GM19467 (cell line): ENCODE results near the gene HPS1.
"Not testable (repeated sequence)": the region's sequence is repeated elsewhere in the genome, so short reads cannot be mapped to it uniquely, and the experiment has no call there.

ENCODE experiments used
- ATAC-seq: cut with Tn5 transposase; IDR thresholded peaks from one replicate; pipeline ENCODE4 v1.9.1; 2021; ENCODE audit warnings: mild to moderate bottlenecking, moderate library complexity; ENCODE audit not compliant: unreplicated experiment

Gene HPS1

GRCh38 chr10:98396096-98397063 lies 50.4 kb downstream of the HPS1 start:
- no peak for ATAC-seq

DNA sequence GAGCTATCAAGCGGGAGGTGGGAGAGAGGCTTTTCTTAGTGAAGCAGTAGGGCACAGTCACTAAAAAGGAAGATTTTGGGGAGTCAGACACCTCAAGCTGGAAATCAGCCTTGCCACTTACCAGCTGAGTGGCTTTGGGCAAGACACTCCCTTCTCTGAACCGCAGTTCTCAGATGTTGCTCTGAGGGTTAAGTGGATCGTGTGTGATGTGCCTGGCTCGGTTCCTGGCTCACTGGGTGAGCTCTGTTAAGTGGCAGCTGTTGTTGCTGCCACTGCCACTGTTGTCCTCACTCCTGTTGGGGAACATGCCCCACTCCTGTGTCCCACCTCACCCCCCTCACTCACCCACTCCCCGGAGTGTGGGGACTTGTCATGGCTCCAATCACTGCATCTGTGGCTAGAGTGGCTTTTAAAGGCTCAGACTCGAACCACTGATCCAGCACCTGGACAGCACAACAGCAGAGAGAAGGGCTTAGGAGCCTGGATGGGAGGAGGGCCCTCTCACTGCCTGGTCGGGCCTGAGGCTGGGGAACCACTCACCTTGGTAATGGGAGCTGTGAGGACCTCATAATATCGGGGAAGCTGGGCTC lies 51.8 kb downstream of the HPS1 start:
- ATAC-seq, result no peak

DNA sequence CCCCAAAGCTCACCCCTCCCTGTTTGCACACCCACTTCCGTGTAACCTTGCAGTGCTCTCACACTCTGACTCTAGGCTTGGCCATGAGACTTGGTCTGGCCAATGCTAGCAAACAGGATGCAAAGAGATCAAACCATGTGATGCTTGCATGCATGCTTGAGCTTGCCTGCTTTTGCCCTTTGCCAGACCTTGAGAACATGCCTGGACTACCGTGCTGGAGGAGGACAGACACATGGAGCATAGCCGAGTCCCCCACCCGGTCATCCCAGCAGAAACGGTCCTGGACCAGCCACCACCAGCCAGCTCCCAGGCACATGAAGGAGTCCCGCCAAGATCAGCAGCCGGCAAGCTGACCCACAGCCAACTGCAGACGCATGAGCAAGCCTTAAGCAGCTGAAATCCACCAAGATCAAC lies 55.1 kb downstream of the HPS1 start:
- ATAC-seq, result peak; percentile 61

DNA sequence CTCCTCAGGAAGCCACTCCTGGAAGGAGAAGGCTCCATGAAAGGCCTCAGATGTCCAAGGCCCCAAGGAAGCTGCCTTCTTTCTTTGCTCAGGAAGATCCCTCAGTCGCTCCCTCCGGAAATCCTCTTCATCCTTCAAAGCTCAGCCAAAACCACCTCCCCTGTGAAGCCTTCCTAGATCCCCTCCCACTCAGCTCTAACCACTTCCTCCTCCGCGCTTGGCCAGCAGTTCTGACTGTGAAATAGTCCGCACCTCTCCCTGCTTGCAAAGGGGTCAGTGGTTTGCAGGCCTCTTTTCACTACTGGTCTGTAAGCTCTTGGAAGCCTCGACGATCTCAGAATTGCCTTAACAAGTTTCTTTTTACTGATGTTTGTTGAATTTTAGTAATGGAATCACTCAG lies 55.7 kb downstream of the HPS1 start:
- no peak for ATAC-seq

- ATAC-seq, result no peak
Measured at GRCh38 chr10:98390406-98390805, 56.3 kb downstream of the HPS1 start.

DNA sequence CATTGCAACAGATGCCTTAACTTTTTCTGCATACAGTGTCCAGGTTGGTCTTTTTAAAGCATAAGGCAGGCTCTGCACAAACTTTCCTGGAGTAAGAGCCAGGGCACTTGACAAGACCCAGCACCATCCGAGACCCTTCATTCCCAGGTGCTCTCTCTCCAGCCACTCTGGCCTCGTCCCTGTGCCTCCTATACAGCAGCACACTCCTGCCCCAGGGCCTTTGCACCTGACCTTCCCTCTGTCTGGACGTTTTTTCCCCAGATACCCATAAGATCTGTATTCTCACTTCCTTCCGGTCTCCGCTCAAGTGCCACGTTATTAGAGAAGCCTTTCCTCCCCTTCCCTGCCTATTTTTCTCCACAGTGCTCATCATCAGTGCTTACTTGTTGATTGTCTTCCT lies 57.3 kb downstream of the HPS1 start:
- no peak for ATAC-seq

DNA sequence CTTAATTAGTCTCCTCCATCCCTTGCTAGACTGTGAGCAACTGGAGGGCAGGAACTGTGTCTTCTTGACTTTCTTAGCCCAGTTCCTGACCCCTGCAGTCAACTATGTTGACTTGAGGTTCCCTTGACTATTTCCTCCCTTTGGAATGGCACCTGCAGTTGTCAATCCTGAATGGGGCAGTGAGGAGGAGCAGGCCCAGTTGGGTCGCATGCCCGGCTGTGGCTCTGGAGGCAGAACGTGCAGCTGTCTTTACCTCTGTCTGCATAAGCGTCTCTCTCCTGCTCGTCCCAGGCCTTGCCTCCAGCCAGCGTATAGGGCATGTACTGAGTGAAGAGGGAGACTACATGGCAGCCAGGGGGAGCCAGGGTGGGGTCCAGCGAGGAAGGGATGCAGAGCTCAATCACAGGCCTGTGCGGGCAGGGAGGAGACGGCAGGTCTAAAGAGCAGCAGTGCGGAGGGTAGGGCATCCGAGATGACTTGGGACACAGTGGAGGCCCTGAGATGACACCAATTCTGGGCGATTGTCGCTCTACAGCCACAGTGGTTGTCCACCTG lies 58.6 kb downstream of the HPS1 start:
- ATAC-seq, result no peak

- no peak for ATAC-seq
Measured at GRCh38 chr10:98384531-98385133, 62.1 kb downstream of the HPS1 start.

DNA sequence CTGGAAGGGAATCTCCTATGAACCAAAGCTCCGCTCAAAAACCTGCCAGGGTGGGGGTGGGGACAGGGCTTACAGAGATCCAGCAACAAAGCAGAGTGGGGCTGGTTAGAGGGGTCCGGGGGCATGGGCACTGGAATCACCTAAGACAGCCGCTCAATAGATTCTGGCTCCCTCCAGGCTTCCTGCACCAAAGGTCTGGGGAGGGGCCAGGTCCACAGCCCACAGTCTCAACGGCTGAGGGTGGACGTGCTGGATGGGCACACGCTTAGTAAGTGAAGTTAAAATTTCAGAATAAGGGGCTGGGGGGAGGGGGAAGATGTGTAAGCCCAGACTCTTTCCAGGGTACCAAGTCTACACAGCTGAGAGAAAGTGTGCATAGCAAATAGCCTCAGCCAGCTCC lies 62.9 kb downstream of the HPS1 start:
- no peak for ATAC-seq

DNA sequence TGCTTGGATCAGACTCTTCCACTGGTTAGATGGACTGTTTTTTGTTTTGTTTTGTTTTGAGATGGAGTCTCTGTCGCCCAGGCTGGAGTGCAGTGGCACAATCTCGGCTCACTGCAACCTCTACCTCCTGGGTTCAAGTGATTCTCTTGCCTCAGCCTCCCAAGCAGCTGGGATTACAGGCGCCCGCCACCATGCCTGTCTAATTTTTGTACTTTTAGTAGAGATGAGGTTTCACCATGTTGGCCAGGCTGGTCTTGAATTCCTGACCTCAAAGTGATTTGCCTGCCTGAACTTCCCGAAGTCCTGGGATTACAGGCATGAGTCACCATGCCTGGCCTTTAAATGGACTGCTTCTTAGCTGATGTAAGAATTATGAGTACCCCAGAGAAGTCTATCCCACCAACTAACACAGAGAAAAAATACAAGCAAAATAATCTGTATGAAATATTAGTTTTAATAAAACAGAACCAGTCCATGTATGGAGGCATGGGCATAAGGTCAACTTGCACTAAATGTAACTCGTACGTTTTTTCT lies 63.5 kb downstream of the HPS1 start:
- ATAC-seq, result not testable (repeated sequence)

DNA sequence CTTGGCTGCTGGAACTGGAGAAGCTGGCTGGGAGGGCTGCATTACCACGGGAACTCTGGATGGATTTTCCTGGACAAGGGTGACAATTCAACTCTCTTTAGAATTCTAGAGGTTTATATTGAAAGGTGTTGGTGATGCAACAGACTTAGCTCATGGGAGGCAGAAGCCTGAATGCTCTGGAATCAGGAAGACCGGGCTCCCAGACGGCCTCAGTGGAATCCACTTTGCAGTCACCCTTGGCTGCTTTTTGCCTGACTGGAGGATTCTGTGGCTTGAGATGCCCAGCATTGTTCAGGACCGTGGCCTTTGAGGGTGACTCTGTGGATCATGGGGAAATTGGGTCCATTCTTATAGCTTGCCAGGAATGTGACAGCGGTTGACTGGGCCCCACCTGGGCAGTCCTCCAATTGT lies 64.0 kb downstream of the HPS1 start:
- ATAC-seq, result no peak

DNA sequence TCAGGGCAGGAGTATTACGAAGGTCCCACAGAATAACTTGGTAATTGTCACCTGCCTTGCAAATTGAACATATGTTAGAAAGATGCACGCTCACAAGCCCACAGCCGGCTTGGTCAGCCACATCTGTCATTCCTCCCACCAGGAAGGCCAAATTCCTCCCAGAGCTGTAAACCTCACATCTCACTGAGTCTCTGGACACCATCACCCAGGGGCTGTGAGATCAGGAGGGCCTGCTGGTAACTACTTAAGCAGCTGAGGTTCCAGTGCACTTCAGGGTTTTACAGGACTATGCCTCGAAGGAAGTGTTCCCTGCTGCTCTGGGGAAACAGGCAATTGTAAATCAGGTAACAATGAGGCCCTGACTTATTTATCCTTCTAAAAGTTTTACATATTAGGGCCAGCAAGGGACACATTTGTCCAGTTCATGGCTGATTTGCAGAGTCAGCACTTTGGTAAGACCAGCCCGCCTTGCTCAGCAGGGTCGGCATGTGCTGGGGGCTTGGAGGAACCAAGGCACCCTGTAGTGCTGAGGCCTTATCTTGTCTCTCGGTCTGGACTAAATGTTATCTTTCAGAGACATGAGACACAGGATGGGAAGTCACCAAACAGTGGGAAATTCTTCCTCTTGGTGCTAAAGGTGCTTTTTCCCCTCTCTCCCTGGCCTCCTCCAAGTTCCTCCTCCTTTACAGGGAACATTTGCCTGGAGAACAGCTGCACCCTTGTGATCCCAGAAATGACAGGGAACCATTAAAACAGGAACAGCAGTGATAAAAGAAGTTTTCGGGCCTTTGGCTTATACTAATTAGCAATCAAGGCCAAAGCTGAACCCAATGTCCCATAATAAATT lies 66.0 kb downstream of the HPS1 start:
- ATAC-seq, result no peak

- no peak for ATAC-seq
Measured at GRCh38 chr10:98378722-98379121, 68.0 kb downstream of the HPS1 start.

DNA sequence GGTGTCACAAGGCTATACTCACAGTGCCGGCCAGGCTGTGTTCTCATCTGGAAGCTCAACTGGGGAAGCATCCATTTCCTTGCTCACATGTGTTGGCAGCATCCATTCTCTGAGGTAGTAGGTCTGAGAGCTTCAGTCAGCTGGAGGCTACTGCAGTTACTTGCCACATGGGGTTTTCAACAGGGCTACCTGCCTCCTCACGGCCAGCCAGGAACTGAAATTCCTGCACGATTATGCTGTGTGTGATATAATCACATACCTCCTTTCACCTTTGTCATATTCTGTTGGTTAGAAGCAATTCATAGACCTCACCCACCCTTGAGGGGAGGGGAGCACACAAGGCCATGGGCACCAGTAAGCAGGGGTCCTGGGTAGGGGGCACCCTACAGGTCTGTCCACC lies 69.2 kb downstream of the HPS1 start:
- ATAC-seq, result no peak

DNA sequence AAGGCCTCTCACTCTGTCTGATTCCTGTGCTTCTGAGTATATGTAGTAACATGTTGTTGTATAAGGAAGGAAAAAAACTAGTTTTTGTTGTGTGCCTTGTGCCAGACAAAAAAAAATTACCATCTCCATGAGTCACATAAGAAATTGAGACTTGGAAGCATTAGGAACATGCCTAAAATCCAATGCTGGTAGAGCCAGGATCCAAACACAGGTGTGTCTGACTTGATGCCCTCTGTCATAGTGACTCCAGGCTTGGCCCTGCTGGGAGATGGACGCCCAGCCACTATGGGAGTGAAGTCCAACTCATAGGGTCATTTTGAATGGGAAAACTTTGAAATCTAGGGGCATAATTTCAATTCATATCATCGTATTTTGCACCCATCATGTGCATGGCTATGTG lies 69.7 kb downstream of the HPS1 start:
- no peak for ATAC-seq

DNA sequence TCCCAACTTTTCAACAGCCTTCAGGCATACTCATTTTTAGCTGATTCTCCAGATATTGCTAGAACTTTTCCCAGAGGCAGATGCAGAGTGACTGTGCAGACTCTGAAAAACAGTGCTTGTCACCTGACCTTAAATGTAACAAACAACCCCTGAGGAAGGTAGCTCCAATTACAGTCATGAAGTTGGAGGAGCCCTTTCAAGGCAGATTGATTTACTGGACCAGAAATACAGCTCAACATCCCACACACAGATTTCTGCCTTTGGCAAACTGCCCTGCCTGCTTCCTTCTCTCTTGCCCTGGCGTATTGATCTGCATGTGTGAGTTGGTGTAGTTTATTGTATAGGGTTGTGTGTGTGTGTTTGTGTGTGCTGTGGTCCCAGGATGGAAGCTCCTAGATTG lies 70.2 kb downstream of the HPS1 start:
- no peak for ATAC-seq

DNA sequence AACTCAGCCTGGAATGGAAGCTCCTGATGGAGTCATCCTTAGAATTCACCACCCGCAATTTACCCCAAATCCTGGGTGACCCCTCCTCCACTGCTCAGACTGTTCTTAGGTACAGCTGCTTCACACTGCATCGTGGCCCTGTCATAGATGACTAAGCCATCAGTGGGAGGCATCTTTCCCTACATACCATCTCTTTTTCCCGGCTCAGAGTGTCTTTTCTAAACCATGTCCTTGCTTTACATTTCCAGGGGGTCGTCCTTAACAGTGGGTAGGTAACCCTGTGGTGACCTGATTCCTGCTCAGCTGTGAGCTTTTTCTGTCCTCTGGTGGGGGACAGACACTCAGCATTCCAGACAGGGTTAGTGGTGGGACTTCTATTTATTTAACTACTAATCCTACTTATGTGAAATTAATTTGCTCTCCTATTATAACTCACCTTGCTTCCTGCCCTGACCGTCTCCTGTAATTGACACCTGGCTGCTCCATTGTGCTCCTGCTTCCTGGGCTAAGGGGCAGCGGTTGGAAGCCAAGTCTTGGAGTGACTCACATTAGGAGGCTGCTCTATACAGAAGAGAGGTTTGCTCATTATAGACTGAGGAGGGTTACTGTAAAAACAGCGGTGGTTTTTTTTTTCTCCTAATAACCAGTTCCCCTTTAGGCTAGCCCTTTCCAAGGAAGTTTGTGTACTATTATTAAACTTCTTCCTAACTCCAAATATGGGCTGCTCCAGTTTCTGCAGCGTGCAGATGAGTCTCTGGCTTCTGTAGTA lies 72.3 kb downstream of the HPS1 start:
- no peak for ATAC-seq

DNA sequence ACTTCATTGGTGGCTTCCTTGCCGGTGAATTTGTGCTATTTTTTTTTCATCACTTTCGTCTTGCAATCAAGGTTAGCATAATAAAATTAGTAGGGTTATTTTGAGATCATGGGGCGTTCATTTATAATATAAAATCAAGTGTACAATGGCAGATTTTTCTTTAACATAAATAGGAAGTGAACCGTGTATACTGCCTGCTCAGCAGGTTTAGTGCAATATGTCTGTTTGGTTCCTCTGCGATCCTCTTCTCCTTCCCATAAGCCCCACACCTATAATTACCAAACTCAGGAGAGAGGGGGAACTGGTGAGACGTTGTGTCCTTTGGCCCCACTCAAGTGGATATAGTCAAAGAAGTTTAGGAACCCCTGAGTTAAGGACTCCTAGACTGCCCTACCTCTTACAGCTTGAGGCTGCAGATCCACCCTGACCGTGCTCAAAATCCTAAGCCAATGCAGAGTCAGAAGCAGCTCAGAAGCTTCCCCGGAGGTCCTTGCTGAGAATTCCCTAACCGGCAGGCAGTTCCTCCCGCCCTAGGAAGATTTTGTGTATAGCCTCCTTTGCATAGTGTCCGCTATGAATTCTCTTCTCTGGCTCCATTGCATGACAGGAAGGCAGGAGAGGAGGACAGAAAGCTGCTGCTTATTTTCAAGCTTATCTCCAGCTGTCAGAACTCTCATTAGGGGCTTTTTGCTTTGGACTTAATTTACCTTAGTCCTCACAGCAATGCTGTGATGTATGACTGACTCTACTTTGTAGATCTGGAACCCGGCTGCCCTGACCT lies 73.3 kb downstream of the HPS1 start:
- ATAC-seq, result no peak
